Ovary (tissue), 9 donors: ENCODE data around the gene CD84. TPM values are rescaled to one million over a fixed set of nuclear protein-coding genes. Genes with fewer than 3 reads are reported as not detected.

Source experiments
- DNase-seq, 5 donors: peaks; one replicate each; pipeline ENCODE4 v3.0.0-alpha.2; 2019 to 2020
- H3K27ac ChIP-seq, 2 donors: fragments of 200-600 bp; one replicate each; pipeline versions ENCODE4 v1.5.1 to v1.8.0; 2019 to 2022
- H3K27me3 ChIP-seq: fragments of 200-600 bp; one replicate; pipeline ENCODE4 v1.8.0; 2022
- H3K36me3 ChIP-seq: fragments of 200-600 bp; sonication (generic); one replicate; pipeline ENCODE4 v1.5.1; 2019
- H3K4me1 ChIP-seq: one replicate; pipeline ENCODE4 v1.8.1; 2013; ENCODE audit warnings: mild to moderate bottlenecking, moderate library complexity; ENCODE audit not compliant: insufficient read depth
- H3K4me3 ChIP-seq: fragments of 200-600 bp; sonication (generic); one replicate; pipeline ENCODE4 v1.5.1; 2017
- H3K9me3 ChIP-seq, 2 donors: fragments of 200-600 bp in 1 of 2; sonication (generic) in 1 of 2; one replicate each; pipeline versions ENCODE4 v1.5.1 to v1.8.1; 2013 to 2019; ENCODE audit warnings: mild to moderate bottlenecking in 1 of 2, moderate library complexity in 1 of 2
- CTCF ChIP-seq, 3 donors: fragments of 450-650 bp in 2 of 3; fragments of 200-600 bp in 1 of 3; IDR thresholded peaks; one replicate each; pipeline versions ENCODE4 v1.5.1 to v1.8.0; 2016 to 2022; ENCODE audit warnings: antibody characterized with exemption in 3 of 3, mild to moderate bottlenecking in 1 of 3
- EP300 ChIP-seq: sonication (generic); formaldehyde crosslinking; IDR thresholded peaks from one replicate; pipeline ENCODE4 v1.6.1; 2017; ENCODE audit warnings: antibody characterized with exemption
- POLR2A ChIP-seq: fragments of 450-650 bp; IDR thresholded peaks from one replicate; pipeline ENCODE4 v1.6.1; 2017; ENCODE audit warnings: antibody characterized with exemption, mild to moderate bottlenecking, moderate library complexity
- WGBS, 3 donors: extraction: QIAGEN DNeasy Blood & Tissue Kit in 1 of 3; methylation state at CpG; one replicate each; pipeline versions ENCODE4 v1.1.5 to v1.1.7; 2013 to 2017; 5-methylcytosine and 5-hydroxymethylcytosine counted together
- intact Hi-C, 4 donors: fragments of 100-400 bp; cut with DNase I; formaldehyde crosslinking; loops; one replicate each; pipeline versions ENCODE4 v1.11.0 to v1.15.1; 2022 to 2023
- polyA plus RNA-seq, 2 donors: library from polyadenylated mRNA; stranded (reverse); fragments of 200-250 nt in 1 of 2; fragments of 350-450 nt in 1 of 2; fragmentation: Illumina TruSeq in 1 of 2; extraction: RNeasy Lipid Tissue Mini Kit (QIAGEN cat#74804) in 1 of 2; gene quantifications; one replicate each; pipeline ENCODE4 v1.2.3, GENCODE V29; 2013 to 2014
- total RNA-seq, 7 donors: library from RNA; depleted of rRNA in 2 of 7; stranded (reverse); fragments of >200 nt in 2 of 7; fragmentation: NEBNext Ultra II Directional in 3 of 7; extraction: Animal tissue kit (Norgen Biotek cat#: 25700) in 3 of 7; gene quantifications; one replicate each; pipeline versions ENCODE4 v1.1.0 to v1.2.4, GENCODE V29; 2016 to 2023
- donor health status: DM: no; HTN: no; CAD: no; lungs with moderate emphysema.
- donor health status: DM: no; HTN: no; CAD: no.
- donor health status: Bipolar disorder and iron deficiency.
- donor health status: DM: yes; HTN: yes; CAD: no.
- donor health status: DM: no; HTN: no; CAD: no.
- donor health status: DM: yes; HTN: yes; CAD: no.

Gene CD84
- total and polyA plus RNA-seq, 9 donors, result 0.48 to 10.9 (median 2.0) TPM

DNA sequence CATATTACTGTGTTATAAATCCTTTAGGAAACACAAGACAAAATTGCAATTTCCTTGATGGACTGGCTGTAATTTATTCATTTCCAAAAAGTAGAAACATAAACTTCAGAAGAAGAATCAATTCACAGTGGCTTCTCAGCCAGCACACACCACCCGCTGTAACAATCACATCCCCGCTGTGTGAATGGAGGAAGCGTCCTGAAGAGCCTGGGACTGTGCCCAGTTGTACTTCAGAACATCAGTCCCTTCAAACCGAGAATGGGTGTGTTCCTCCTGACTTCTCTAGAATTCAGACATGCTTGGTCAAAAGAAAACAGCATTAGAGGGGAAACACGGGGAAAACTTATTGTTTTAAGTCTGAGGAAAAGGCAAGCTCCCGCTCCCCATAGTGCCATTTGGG, 28.8 kb upstream of the CD84 start:
- H3K4me1 ChIP-seq, result no peaks in the 10 kb centered on the region
- no peaks in the 10 kb centered on the region for H3K27me3 ChIP-seq
- 67 to 83% (median 78%) methylated on average over 6 of the region's 6 CpGs for WGBS, 3 donors
- intact Hi-C loops, result no loop called here
- H3K27ac ChIP-seq, result no peak overlapping the region
- no peaks in the 10 kb centered on the region for H3K9me3 ChIP-seq
- no peak overlapping the region for H3K4me3 ChIP-seq
- no peak for DNase-seq
- TF ChIP-seq CTCF (IDR thresholded peaks at IDR 0.05), result no peak
- no peak for TF ChIP-seq POLR2A
- TF ChIP-seq EP300, result no peak
- H3K36me3 ChIP-seq, result no peaks in the 10 kb centered on the region

DNA sequence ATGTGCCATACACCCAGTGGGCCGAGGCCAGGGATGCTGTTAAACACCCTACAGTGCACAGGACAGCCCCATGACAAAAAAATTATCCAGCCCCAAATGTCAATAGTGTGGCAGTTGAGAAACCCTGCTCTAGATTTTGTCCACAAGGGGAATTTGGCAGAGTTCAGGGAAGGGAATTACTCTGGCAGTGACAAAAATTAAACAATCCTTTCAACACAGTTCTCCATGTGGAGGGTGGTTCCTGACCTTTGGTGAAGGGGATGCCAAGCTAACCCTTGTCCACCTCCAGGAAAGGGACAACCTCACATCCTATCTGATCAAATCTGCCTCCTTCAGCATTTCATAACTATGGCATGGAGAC, 28.4 kb upstream of the CD84 start:
- Histone ChIP-seq H3K4me1 (no peaks in the 10 kb centered on the region), H3K27me3 (no peaks in the 10 kb centered on the region), H3K4me3 (no peak overlapping the region), H3K9me3 (no peaks in the 10 kb centered on the region), H3K36me3 (no peaks in the 10 kb centered on the region), H3K27ac (no peak overlapping the region)
- no peak for DNase-seq
- WGBS, 3 donors, result 81 to 90% (median 83%) methylated on average over 1 of the region's 1 CpG
- TF ChIP-seq EP300, result no peak
- no peak for TF ChIP-seq CTCF (IDR thresholded peaks at IDR 0.05)
- TF ChIP-seq POLR2A, result no peak
- intact Hi-C loops, result no loop called here

- DNase-seq, result no peak
- no peaks in the 10 kb centered on the region for H3K27me3 ChIP-seq
- no peak for TF ChIP-seq EP300
- no peak for TF ChIP-seq POLR2A
- no peak for TF ChIP-seq CTCF (IDR thresholded peaks at IDR 0.05)
- H3K4me1 ChIP-seq, result no peaks in the 10 kb centered on the region
- H3K9me3 ChIP-seq, result no peaks in the 10 kb centered on the region
- intact Hi-C loops, result no loop called here
- no peak overlapping the region for H3K4me3 ChIP-seq
- no peaks in the 10 kb centered on the region for H3K36me3 ChIP-seq
- no peak overlapping the region for H3K27ac ChIP-seq
- WGBS, 3 donors, result 32 to 38% (median 33%) methylated on average over 3 of the region's 3 CpGs
Measured at GRCh38 chr1:160607011-160607671, 27.8 kb upstream of the CD84 start.

DNA sequence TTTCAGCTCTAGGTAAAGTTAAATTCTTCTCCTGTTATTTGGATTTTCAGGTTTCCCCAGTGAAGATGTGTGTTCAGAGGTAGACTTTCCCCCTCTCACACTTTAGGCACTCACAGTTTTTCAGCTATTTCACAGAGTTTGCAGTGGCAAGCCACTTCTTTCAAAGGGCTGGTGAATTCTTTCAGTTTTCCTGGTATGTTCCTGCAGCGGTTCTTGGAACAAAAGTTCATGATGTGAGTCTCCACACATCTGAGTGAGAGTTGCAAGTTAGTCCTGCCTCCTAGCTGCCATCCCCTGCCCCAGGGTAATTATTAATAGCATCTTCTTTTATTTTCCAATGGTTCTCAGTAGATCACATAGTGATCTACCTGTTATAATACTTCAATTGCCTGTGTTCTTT, 27.3 kb upstream of the CD84 start:
- no peaks in the 10 kb centered on the region for H3K27me3 ChIP-seq
- no peak for DNase-seq
- H3K9me3 ChIP-seq, result no peaks in the 10 kb centered on the region
- no peaks in the 10 kb centered on the region for H3K36me3 ChIP-seq
- whole genome bisulfite sequencing, 3 donors, result 51 to 65% (median 61%) methylated on average over 1 of the region's 1 CpG
- H3K4me3 ChIP-seq, result no peak overlapping the region
- H3K4me1 ChIP-seq, result no peaks in the 10 kb centered on the region
- intact Hi-C loops, result no loop called here
- TF ChIP-seq CTCF (IDR thresholded peaks at IDR 0.05) (no peak), EP300 (no peak), POLR2A (no peak)
- no peak overlapping the region for H3K27ac ChIP-seq
